SK-N-SH treated with all-trans-retinoic acid at 6 μM for 48 hours (cell line): ENCODE results near the gene DKK2.
A peak's percentile ranks its signal among the peaks of the same experiment; 100 is the strongest.

ENCODE experiments used
- ATAC-seq: fragments of 200-7000 bp; cut with Tn5 transposase; 3 replicates; pipeline ENCODE4 v1.9.1; 2020; ENCODE audit warnings: mild to moderate bottlenecking, moderate library complexity
- ARNTL ChIP-seq: fragments of 450-650 bp; formaldehyde crosslinking; IDR thresholded peaks from 2 replicates; pipeline ENCODE4 v1.5.0; 2020; ENCODE audit warnings: low read depth, mild to moderate bottlenecking, moderate library complexity, borderline replicate concordance
- BACH2 ChIP-seq: fragments of 250-450 bp; sonication (Bioruptor Pico); IDR thresholded peaks from 2 replicates; pipeline ENCODE4 v1.9.0; 2021; ENCODE audit warnings: mild to moderate bottlenecking, borderline replicate concordance
- CREB5 ChIP-seq: fragments of 250-450 bp; sonication (Bioruptor Pico); IDR thresholded peaks from 2 replicates; pipeline ENCODE4 v1.5.1; 2020; ENCODE audit warnings: low read depth, mild to moderate bottlenecking, moderate library complexity
- CSDC2 ChIP-seq: fragments of 250-450 bp; sonication (Bioruptor Pico); IDR thresholded peaks from 2 replicates; pipeline ENCODE4 v1.5.0; 2020; ENCODE audit warnings: mild to moderate bottlenecking, moderate library complexity
- CSRNP3 ChIP-seq: fragments of 250-450 bp; sonication (Bioruptor Pico); IDR thresholded peaks from 2 replicates; pipeline ENCODE4 v1.5.1; 2021; ENCODE audit warnings: mild to moderate bottlenecking, moderate library complexity
- GLIS3 ChIP-seq: fragments of 250-450 bp; sonication (Bioruptor Pico); IDR thresholded peaks from 2 replicates; pipeline ENCODE4 v1.5.0; 2020; ENCODE audit warnings: mild to moderate bottlenecking, moderate library complexity
- ISL1 ChIP-seq: fragments of 250-450 bp; sonication (Bioruptor Pico); IDR thresholded peaks from 2 replicates; pipeline ENCODE4 v2.1.2; 2022; ENCODE audit warnings: mild to moderate bottlenecking, moderate library complexity
- OSR1 ChIP-seq: fragments of 250-450 bp; sonication (Bioruptor Pico); IDR thresholded peaks from 2 replicates; pipeline ENCODE4 v1.8.0; 2022; ENCODE audit warnings: moderate library complexity, mild to moderate bottlenecking, inconsistent platforms
- POU6F1 ChIP-seq: fragments of 250-450 bp; sonication (Bioruptor Pico); IDR thresholded peaks from 2 replicates; pipeline ENCODE4 v1.8.0; 2021; ENCODE audit warnings: low read depth, mild to moderate bottlenecking, moderate library complexity, borderline replicate concordance
- PPARA ChIP-seq: fragments of 250-450 bp; sonication (Bioruptor Pico); IDR thresholded peaks from 2 replicates; pipeline ENCODE4 v1.5.0; 2020; ENCODE audit warnings: mild to moderate bottlenecking, borderline replicate concordance
- RARB ChIP-seq: fragments of 250-450 bp; sonication (Bioruptor Pico); IDR thresholded peaks from 2 replicates; pipeline ENCODE4 v1.8.0; 2021; ENCODE audit warnings: mild to moderate bottlenecking, moderate library complexity
- SNAI2 ChIP-seq: fragments of 250-450 bp; sonication (Bioruptor Pico); IDR thresholded peaks from 2 replicates; pipeline ENCODE4 v1.5.0; 2020; ENCODE audit warnings: mild to moderate bottlenecking, moderate library complexity
- TCF4 ChIP-seq: fragments of 250-450 bp; sonication (Bioruptor Pico); IDR thresholded peaks from 2 replicates; pipeline ENCODE4 v1.8.0; 2021; ENCODE audit warnings: mild to moderate bottlenecking, moderate library complexity, borderline replicate concordance
- TOX ChIP-seq: fragments of 250-450 bp; sonication (Bioruptor Pico); IDR thresholded peaks from 2 replicates; pipeline ENCODE4 v1.8.0; 2021; ENCODE audit warnings: mild to moderate bottlenecking, moderate library complexity, borderline replicate concordance
- ZC3H10 ChIP-seq: fragments of 250-450 bp; sonication (Bioruptor Pico); IDR thresholded peaks from 2 replicates; pipeline ENCODE4 v1.5.1; 2021; ENCODE audit warnings: mild to moderate bottlenecking, moderate library complexity
- ZFP3 ChIP-seq: fragments of 250-450 bp; sonication (Bioruptor Pico); IDR thresholded peaks from 2 replicates; pipeline ENCODE4 v1.5.0; 2020; ENCODE audit warnings: mild to moderate bottlenecking, moderate library complexity
- ZFP30 ChIP-seq: fragments of 450-650 bp; formaldehyde crosslinking; IDR thresholded peaks from 2 replicates; pipeline ENCODE4 v1.5.0; 2022; ENCODE audit warnings: mild to moderate bottlenecking, moderate library complexity
- ZNF565 ChIP-seq: fragments of 450-650 bp; formaldehyde crosslinking; conservative IDR thresholded peaks from 2 replicates; pipeline ENCODE4 v1.5.0; 2020; ENCODE audit warnings: low read depth, mild to moderate bottlenecking, moderate library complexity
- ZNF70 ChIP-seq: fragments of 450-650 bp; formaldehyde crosslinking; IDR thresholded peaks from 2 replicates; pipeline ENCODE4 v1.5.0; 2020; ENCODE audit warnings: mild to moderate bottlenecking, moderate library complexity
- ZNF8 ChIP-seq: fragments of 450-650 bp; formaldehyde crosslinking; IDR thresholded peaks from 2 replicates; pipeline ENCODE4 v1.5.0; 2020; ENCODE audit warnings: mild to moderate bottlenecking, moderate library complexity
- TF ChIP-seq, protein P1 (sequence below): fragments of 250-450 bp; sonication (Bioruptor Pico); IDR thresholded peaks from 2 replicates; pipeline ENCODE4 v1.5.0; 2020; ENCODE audit warnings: mild to moderate bottlenecking, moderate library complexity

The DKK2 gene

DNA sequence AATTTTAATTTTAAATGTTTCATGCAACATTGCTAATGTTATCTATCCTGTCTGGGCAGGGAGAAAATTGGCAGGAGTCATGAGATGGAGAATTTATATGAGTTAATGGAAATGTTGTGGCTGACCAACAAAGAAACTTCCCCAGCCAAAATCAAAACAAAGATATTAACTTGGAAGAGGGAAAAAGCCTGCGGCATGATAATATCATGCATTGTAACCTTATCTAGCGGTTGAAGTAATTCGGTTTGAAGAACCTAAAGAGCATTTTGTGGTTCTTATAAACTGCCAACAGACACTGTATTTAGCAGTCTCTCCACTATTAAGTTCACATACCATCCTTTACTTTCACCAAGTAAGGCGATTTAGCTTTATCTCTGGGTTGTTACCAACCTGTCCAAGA, 42.3 kb downstream of the DKK2 start (continued):
- no peak for TF ChIP-seq ARNTL (CRISPR knock-in tag)
- peak; percentile 47; the same call in 1 of the 2 replicates for TF ChIP-seq TCF4 (CRISPR knock-in tag)
- no peak for TF ChIP-seq RARB (CRISPR knock-in tag)
- TF ChIP-seq TOX, result no peak
- TF ChIP-seq OSR1 (CRISPR knock-in tag), result no peak
- TF ChIP-seq ZFP30 (CRISPR knock-in tag), result no peak
- peak; percentile 94 for TF ChIP-seq ISL1 (CRISPR knock-in tag)

DNA sequence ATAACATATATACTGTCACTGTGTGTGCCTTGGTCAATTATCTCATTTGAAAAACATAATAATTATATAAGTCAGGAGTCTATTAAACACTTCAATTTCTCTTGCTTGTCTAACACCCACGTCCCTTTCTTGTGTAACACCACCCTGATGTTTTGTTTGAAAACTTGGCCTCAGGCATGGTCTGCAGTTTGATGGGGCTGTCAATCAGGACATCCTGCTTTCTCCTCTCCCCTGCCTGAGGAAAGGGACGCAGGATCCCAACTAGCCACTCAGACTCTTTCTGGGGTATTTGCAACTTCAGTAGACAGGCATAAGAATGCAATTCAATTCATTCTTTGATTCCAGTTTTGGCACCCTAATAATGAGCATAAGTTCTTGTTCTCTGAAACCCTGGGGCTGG, 48.8 kb downstream of the DKK2 start:
- no peak for TF ChIP-seq CSDC2
- TF ChIP-seq PPARA (CRISPR knock-in tag), result no peak
- no peak for TF ChIP-seq CREB5 (CRISPR knock-in tag)
- no peak for TF ChIP-seq ISL1 (CRISPR knock-in tag)
- no peak for TF ChIP-seq RARB (CRISPR knock-in tag)
- TF ChIP-seq OSR1 (CRISPR knock-in tag), result no peak
- TF ChIP-seq BACH2 (CRISPR knock-in tag), result no peak
- TF ChIP-seq POU6F1 (CRISPR knock-in tag), result no peak
- no peak for TF ChIP-seq ZFP3
- TF ChIP-seq CSRNP3, result no peak
- TF ChIP-seq ZNF70 (CRISPR knock-in tag), result no peak
- TF ChIP-seq ZFP30 (CRISPR knock-in tag), result no peak
- TF ChIP-seq ZC3H10 (CRISPR knock-in tag), result no peak
- no peak for TF ChIP-seq TOX
- TF ChIP-seq TCF4 (CRISPR knock-in tag), result no peak
- TF ChIP-seq ZNF565, result no peak
- no peak for TF ChIP-seq ARNTL (CRISPR knock-in tag)
- TF ChIP-seq, all 23 proteins: peak for 0
- ATAC-seq, result no peak

GRCh38 chr4:106986486-106986885, 49.6 kb downstream of the DKK2 start:
- TF ChIP-seq BACH2 (CRISPR knock-in tag) (no peak), ARNTL (CRISPR knock-in tag) (no peak), CREB5 (CRISPR knock-in tag) (no peak), ZFP30 (CRISPR knock-in tag) (no peak), SNAI2 (CRISPR knock-in tag) (no peak), ZNF8 (no peak), GLIS3 (no peak), ZNF565 (no peak), ZC3H10 (CRISPR knock-in tag) (no peak), PPARA (CRISPR knock-in tag) (no peak), CSDC2 (no peak), ISL1 (CRISPR knock-in tag) (no peak), RARB (CRISPR knock-in tag) (no peak)
- TF ChIP-seq, protein P1, sequence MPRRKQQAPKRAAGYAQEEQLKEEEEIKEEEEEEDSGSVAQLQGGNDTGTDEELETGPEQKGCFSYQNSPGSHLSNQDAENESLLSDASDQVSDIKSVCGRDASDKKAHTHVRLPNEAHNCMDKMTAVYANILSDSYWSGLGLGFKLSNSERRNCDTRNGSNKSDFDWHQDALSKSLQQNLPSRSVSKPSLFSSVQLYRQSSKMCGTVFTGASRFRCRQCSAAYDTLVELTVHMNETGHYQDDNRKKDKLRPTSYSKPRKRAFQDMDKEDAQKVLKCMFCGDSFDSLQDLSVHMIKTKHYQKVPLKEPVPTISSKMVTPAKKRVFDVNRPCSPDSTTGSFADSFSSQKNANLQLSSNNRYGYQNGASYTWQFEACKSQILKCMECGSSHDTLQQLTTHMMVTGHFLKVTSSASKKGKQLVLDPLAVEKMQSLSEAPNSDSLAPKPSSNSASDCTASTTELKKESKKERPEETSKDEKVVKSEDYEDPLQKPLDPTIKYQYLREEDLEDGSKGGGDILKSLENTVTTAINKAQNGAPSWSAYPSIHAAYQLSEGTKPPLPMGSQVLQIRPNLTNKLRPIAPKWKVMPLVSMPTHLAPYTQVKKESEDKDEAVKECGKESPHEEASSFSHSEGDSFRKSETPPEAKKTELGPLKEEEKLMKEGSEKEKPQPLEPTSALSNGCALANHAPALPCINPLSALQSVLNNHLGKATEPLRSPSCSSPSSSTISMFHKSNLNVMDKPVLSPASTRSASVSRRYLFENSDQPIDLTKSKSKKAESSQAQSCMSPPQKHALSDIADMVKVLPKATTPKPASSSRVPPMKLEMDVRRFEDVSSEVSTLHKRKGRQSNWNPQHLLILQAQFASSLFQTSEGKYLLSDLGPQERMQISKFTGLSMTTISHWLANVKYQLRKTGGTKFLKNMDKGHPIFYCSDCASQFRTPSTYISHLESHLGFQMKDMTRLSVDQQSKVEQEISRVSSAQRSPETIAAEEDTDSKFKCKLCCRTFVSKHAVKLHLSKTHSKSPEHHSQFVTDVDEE, result no peak
- TF ChIP-seq, all 23 proteins: peak for 0
- peak; percentile 97 for ATAC-seq
